Measurements from ENCODE around the gene EDNRB.

EDNRB gene

DNA sequence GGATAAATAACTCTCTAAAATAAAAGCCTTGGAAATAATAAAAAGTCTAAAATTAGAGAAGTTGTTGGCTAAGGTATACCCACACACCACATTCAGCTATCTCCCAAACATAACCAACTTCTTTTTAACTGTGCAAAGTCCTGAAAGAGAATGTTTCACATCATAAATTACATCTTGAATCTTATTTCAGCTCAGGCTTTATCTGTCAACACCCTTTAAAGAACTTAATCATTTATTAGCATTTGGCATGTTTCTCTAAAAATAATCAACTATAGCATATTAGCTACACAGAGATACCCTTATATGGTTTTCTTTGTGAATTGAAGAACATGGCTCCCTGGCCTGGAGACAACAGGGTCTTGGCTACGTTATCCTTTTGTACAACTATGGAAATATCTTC is 6.9 kb downstream of the EDNRB start:
- H3K4me3 ChIP-seq (ENCODE audit: low read length), result no peak overlapping the region
- DNase-seq (ENCODE audit: low read depth), result no peak
- TF ChIP-seq, protein P1, sequence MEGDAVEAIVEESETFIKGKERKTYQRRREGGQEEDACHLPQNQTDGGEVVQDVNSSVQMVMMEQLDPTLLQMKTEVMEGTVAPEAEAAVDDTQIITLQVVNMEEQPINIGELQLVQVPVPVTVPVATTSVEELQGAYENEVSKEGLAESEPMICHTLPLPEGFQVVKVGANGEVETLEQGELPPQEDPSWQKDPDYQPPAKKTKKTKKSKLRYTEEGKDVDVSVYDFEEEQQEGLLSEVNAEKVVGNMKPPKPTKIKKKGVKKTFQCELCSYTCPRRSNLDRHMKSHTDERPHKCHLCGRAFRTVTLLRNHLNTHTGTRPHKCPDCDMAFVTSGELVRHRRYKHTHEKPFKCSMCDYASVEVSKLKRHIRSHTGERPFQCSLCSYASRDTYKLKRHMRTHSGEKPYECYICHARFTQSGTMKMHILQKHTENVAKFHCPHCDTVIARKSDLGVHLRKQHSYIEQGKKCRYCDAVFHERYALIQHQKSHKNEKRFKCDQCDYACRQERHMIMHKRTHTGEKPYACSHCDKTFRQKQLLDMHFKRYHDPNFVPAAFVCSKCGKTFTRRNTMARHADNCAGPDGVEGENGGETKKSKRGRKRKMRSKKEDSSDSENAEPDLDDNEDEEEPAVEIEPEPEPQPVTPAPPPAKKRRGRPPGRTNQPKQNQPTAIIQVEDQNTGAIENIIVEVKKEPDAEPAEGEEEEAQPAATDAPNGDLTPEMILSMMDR (IDR thresholded peaks at IDR 0.05; ENCODE audit: insufficient read depth, low read depth, low read length, missing control alignments), result no peak

DNA sequence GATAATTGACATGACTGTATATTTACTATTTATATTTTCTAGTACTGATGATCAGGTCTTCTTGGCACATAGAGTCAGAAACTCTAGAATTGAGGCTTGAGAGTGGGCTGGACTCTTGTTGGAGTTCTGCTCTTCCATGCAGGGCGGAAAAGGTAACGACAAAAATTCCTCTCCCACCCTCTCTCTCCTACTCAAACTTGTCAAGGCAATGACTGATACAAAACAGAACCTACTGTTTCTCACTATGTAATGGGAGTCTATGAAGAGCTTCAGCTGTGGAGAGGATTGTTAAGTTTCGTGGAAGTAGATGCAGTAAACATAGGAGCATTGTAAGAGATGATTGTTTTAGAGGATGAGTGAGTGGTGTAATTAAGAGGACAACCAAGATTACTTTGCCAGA is 8.8 kb downstream of the EDNRB start:
- DNase-seq (ENCODE audit: low read depth), result no peak
- TF ChIP-seq, protein P1 (IDR thresholded peaks at IDR 0.05; ENCODE audit: insufficient read depth, low read depth, low read length, missing control alignments), result no peak
- H3K4me3 ChIP-seq (ENCODE audit: low read length), result no peak overlapping the region

- no peak overlapping the region for H3K4me3 ChIP-seq (ENCODE audit: low read length)
- TF ChIP-seq, protein P1 (IDR thresholded peaks at IDR 0.05; ENCODE audit: insufficient read depth, low read depth, low read length, missing control alignments), result no peak
- no peak for DNase-seq (ENCODE audit: low read depth)
Measured at GRCh38 chr13:77908531-77908930, 10.1 kb downstream of the EDNRB start.

GRCh38 chr13:77907666-77908341 is 10.8 kb downstream of the EDNRB start:
- TF ChIP-seq, protein P1 (IDR thresholded peaks at IDR 0.05; ENCODE audit: insufficient read depth, low read depth, low read length, missing control alignments), result no peak
- H3K4me3 ChIP-seq (ENCODE audit: low read length), result no peak overlapping the region
- DNase-seq (ENCODE audit: low read depth), result no peak

GRCh38 chr13:77904031-77904430 is 14.6 kb downstream of the EDNRB start:
- no peak overlapping the region for H3K4me3 ChIP-seq (ENCODE audit: low read length)
- DNase-seq (ENCODE audit: low read depth), result no peak
- TF ChIP-seq, protein P1 (IDR thresholded peaks at IDR 0.05; ENCODE audit: insufficient read depth, low read depth, low read length, missing control alignments), result no peak

DNA sequence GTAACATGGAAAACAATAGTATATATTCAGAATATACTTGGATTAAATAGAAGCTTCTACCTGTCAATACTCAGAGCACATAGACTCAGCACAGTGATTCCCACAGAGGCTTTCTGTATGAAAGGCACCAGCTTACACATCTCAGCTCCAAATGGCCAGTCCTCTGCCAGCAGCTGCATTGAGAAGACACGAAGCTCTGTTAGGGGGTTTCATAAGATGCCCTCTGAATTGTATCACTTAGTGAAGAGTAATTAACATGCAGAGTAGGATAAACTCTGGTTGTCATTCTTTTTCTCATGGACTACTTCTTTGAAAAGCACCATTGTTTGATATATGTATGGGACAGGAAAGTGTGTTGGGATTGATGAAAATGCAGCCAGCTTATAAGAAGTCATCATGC is 15.2 kb downstream of the EDNRB start:
- H3K4me3 ChIP-seq (ENCODE audit: low read length), result no peak overlapping the region
- TF ChIP-seq, protein P1 (IDR thresholded peaks at IDR 0.05; ENCODE audit: insufficient read depth, low read depth, low read length, missing control alignments), result no peak
- no peak for DNase-seq (ENCODE audit: low read depth)

DNA sequence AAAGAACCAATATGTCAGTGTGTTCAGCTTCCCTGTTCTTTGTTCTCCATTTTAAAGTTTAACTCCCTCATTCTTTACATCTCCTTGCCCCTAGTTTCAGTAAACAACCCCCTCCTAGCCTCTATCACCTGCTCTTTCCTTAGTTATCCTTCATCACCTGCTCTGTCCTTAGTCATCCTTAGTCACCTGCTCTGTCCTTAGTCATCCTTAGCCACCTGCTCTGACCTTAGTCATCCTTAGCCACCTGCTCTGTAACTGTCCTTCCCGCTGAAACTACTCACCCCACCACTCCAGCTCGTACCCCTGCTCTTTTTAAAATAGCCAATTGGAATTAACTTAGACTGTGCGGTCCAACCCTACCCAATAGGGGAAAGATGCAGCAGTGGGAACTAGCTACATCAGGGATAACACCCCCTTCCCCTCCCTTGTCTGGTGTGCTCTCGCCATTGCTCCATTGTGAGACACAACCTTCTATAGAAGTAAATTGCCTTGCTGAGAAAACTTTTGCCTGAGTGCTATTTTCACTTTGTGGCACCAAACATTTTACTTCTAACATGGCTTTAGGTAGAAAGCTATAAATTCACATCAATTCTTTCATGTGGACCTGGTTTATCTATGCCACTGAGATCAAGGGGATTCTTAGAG is 16.2 kb downstream of the EDNRB start:
- DNase-seq (ENCODE audit: low read depth), result peak; percentile 25
- TF ChIP-seq, protein P1 (IDR thresholded peaks at IDR 0.05; ENCODE audit: insufficient read depth, low read depth, low read length, missing control alignments), result no peak
- H3K4me3 ChIP-seq (ENCODE audit: low read length), result no peak overlapping the region

Data from epithelial cell of esophagus (primary cell).